ENCODE data around the gene TMOD1.

DNA sequence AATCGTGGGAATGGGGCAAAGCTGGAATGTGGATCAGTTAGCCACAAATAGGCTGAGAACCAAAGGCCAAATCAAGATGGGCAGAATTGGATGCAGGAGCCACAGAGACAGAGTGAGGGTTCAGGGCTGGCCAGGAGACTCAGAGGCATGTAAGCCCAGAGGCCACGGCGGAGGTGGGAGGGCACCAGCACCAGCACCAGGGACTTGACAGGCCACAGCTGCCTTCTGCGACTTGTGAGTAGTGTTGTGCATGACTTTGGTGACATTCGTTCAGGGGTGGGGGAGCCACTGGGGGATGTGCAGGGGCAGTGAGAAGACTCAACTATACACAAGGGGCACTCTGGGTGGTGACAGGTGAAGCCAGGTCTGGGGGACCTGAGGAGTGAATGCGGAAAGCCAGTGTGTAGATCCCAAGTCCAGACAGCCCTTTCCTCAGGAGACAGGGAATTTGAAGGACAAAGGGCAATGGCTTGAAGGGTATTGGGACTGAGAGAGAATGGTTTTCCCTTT lies 53.2 kb downstream of the TMOD1 start:
- TF ChIP-seq CTCF (IDR thresholded peaks at IDR 0.05) (no peak), POLR2A (IDR thresholded peaks at IDR 0.05) (no peak)

Measured in testis (tissue), 2 donors.